Activated T-helper 9 cell treated with anti-CD3 and anti-CD28 coated beads, Interleukin-2, amount 50 U/mL, for 16 hours (primary cell): ENCODE results near the gene TSTD2.
A peak's percentile ranks its signal among the peaks of the same experiment; 100 is the strongest.
"Not testable (repeated sequence)": the region's sequence is repeated elsewhere in the genome, so short reads cannot be mapped to it uniquely, and the experiment has no call there.

Experiments used
- DNase-seq: peaks from one replicate; pipeline ENCODE4 v3.0.0-alpha.2; 2020; ENCODE audit warnings: low read depth

Gene TSTD2

GRCh38 chr9:97630591-97630990, 2.6 kb downstream of the TSTD2 start:
- no peak for DNase-seq

GRCh38 chr9:97629156-97629555, 4.0 kb downstream of the TSTD2 start:
- no peak for DNase-seq

GRCh38 chr9:97628668-97629067, 4.5 kb downstream of the TSTD2 start:
- DNase-seq = no peak

- no peak for DNase-seq
Measured at GRCh38 chr9:97627624-97628023, 5.5 kb downstream of the TSTD2 start.

- no peak for DNase-seq
Measured at GRCh38 chr9:97625620-97626019, 7.5 kb downstream of the TSTD2 start.

- DNase-seq = no peak
Measured at GRCh38 chr9:97623946-97624345, 9.2 kb downstream of the TSTD2 start.

GRCh38 chr9:97622483-97622882, 10.7 kb downstream of the TSTD2 start:
- not testable (repeated sequence) for DNase-seq

GRCh38 chr9:97620063-97620462, 13.1 kb downstream of the TSTD2 start:
- not testable (repeated sequence) for DNase-seq

- DNase-seq = no peak
Measured at GRCh38 chr9:97617939-97618416, 15.2 kb downstream of the TSTD2 start.

- DNase-seq = no peak
Measured at GRCh38 chr9:97615439-97616072, 17.6 kb downstream of the TSTD2 start.

- no peak for DNase-seq
Measured at GRCh38 chr9:97604901-97605645, 28.1 kb downstream of the TSTD2 start.

- DNase-seq = no peak
Measured at GRCh38 chr9:97602430-97602829, 30.7 kb downstream of the TSTD2 start.

- no peak for DNase-seq
Measured at GRCh38 chr9:97601228-97601898, 31.8 kb downstream of the TSTD2 start.

- DNase-seq = no peak
Measured at GRCh38 chr9:97600531-97601227, 32.5 kb downstream of the TSTD2 start.

GRCh38 chr9:97599314-97599846, 33.8 kb downstream of the TSTD2 start:
- no peak for DNase-seq

GRCh38 chr9:97598461-97599288, 34.5 kb downstream of the TSTD2 start:
- peak; percentile 31 for DNase-seq

- DNase-seq = no peak
Measured at GRCh38 chr9:97596906-97597305, 36.3 kb downstream of the TSTD2 start.

GRCh38 chr9:97594381-97594921, 38.7 kb downstream of the TSTD2 start:
- DNase-seq = no peak

- DNase-seq = no peak
Measured at GRCh38 chr9:97593960-97594359, 39.2 kb downstream of the TSTD2 start.

GRCh38 chr9:97592126-97592525, 41.0 kb downstream of the TSTD2 start:
- DNase-seq = no peak

- DNase-seq = no peak
Measured at GRCh38 chr9:97591535-97591934, 41.6 kb downstream of the TSTD2 start.
